NCI-H2081 treated with DMSO at 0.1 percent for 48 hours (cell line): ENCODE measurements around the gene RPL38.

ENCODE experiments used
- DNase-seq: peaks from one replicate; lab custom pipeline; 2025; lab: John Stamatoyannopoulos, UW

Gene RPL38

GRCh38 chr17:74211141-74211911 is 7.8 kb downstream of the RPL38 start:
- no peak for DNase-seq

- no peak for DNase-seq
These were observed 8.4 kb downstream of the RPL38 start for GRCh38 chr17:74211912-74212208.

- no peak for DNase-seq
These were observed 8.9 kb downstream of the RPL38 start for GRCh38 chr17:74212209-74212912.

- DNase-seq, result peak; percentile 38
These were observed 9.7 kb downstream of the RPL38 start, which contains the start of gene TTYH2 for GRCh38 chr17:74212913-74213791. Gene TTYH2 (plus strand): TSS chr17:74213571. CDS start chr17:74213588, 17 bp downstream.

- DNase-seq, result no peak
These were observed 10.4 kb downstream of the RPL38 start for GRCh38 chr17:74213861-74214391.

GRCh38 chr17:74214484-74215341 is 11.2 kb downstream of the RPL38 start:
- no peak for DNase-seq

- no peak for DNase-seq
These were observed 11.9 kb downstream of the RPL38 start for GRCh38 chr17:74215342-74215727.

GRCh38 chr17:74216505-74216904 is 13.0 kb downstream of the RPL38 start:
- no peak for DNase-seq

- peak; percentile 18 for DNase-seq
These were observed 13.7 kb downstream of the RPL38 start for GRCh38 chr17:74217037-74217730.

GRCh38 chr17:74217888-74218287 is 14.4 kb downstream of the RPL38 start:
- no peak for DNase-seq

GRCh38 chr17:74218436-74218835 is 15.0 kb downstream of the RPL38 start:
- no peak for DNase-seq

- no peak for DNase-seq
These were observed 16.2 kb downstream of the RPL38 start for GRCh38 chr17:74219576-74220133.

- DNase-seq, result no peak
These were observed 16.7 kb downstream of the RPL38 start for GRCh38 chr17:74220219-74220618.

GRCh38 chr17:74220946-74221818 is 17.7 kb downstream of the RPL38 start:
- DNase-seq, result no peak

- DNase-seq, result no peak
These were observed 18.9 kb downstream of the RPL38 start for GRCh38 chr17:74222399-74222798.

- no peak for DNase-seq
These were observed 20.4 kb downstream of the RPL38 start for GRCh38 chr17:74223901-74224300.

- DNase-seq, result no peak
These were observed 21.7 kb downstream of the RPL38 start for GRCh38 chr17:74224959-74225725.

- DNase-seq, result no peak
These were observed 22.8 kb downstream of the RPL38 start for GRCh38 chr17:74226252-74226651.
